ENCODE measurements around the gene RAI1. TPM values are rescaled to one million over a fixed set of nuclear protein-coding genes. Genes with fewer than 3 reads are reported as not detected.

Gene RAI1
- total RNA-seq, 1 donor from 2014 or later, result 60.3 TPM

DNA sequence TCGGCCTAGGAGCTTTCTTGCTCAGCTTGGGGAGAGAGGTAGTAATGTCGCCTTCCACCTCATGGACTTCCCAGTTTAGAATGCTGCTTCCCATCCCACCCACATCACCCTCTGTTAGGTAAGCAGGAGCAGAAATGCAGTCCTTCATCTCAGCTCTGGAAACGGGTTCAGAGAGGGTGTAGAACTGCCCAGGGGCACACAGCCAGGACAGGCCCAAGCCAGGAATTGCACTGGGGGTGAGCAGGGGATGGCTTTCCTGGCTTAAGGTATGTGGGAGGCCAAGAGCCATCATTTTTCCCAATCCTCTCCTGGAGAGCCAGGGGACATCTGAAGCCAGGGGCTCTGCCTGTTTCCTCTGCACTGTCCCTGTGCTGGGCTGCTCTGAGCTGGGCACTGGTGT is 33.6 kb downstream of the RAI1 start:
- no peak for DNase-seq (ENCODE audit: low spot score)

DNA sequence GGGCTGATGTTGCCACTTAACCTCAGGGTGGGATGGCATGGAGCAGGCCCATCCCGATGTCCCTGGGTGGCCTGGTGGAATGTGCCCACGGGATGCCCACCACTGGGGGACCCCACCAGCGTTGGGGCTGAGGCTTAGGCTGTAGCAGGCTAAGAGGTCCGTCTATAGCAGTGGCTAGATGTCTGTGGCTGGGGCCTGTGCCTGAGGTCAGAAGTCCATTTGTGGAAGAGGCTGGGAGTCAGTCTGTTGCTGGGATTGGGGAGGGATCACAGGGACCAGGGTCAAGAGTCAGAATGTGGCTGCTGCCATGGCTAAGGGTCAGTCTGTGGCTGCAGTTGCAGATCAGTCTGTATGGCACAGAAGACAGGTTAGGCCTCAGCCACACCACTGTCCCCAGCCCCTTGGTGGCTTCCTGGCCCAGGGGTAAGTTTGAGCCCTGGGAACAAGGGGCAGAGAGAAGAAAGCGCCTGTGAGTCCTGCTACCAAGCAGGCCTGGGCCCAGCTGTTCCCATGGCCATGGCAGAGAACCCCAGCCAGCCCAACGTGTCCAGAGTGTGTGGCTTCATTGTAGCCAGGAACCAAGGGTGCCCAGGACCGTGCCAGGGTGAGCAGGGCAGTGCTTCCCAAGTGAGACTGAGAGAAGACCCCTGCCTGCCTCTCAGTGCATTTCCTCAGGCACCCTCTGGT is 35.7 kb downstream of the RAI1 start:
- no peak for DNase-seq (ENCODE audit: low spot score)

GRCh38 chr17:17718251-17718650 is 37.0 kb downstream of the RAI1 start:
- DNase-seq (ENCODE audit: low spot score), result no peak

- DNase-seq (ENCODE audit: low spot score), result no peak
These were observed 38.1 kb downstream of the RAI1 start for GRCh38 chr17:17719199-17719940.

GRCh38 chr17:17719966-17720543 is 38.8 kb downstream of the RAI1 start:
- no peak for DNase-seq (ENCODE audit: low spot score)

DNA sequence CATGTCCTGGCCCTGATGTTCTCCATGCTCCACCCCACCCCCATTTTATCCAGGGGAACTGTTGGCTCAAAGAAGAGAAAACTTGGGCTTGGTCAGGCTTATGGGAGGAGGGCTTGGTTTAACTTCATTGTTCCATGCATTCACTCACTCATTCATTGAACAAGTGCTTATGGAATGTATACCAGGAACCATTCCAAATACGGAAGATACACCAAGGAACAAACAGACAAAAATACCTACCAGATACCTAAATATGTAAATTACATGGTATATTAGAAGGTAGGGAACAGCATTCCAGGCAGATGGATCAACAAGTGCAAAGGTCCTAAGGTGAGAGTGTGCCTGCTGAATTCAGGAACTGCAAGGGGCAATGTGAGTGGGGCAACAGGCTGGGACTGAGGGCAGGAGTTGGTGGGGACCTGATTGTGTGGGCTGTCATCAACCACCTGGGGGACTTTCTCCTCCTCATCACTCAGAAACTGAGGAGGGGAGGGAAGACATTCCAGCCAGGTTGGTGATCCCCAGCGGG is 39.9 kb downstream of the RAI1 start:
- DNase-seq (ENCODE audit: low spot score), result no peak

- DNase-seq (ENCODE audit: low spot score), result no peak
These were observed 41.0 kb downstream of the RAI1 start for GRCh38 chr17:17722081-17722905.

DNA sequence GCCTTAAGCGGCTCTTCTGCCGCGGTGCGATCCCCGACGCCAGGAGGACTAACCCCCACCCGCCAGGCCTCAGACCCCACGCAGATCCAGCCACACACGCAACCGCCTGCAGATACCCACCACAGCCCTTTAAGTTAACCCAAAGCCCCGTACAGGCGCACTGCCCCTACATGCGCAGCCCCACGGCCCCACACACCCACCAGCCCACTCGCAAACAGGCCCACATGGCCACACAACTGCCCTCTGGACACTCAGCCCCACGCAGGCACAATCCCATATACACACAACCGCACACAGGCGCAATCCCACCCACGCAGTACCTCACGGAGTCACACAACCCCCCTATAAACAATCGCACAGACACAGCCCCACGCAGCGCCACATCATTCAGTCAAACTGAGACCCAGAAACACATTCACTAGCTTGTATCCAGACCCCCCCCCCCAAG is 41.7 kb downstream of the RAI1 start:
- DNase-seq (ENCODE audit: low spot score), result no peak

GRCh38 chr17:17723354-17724261 is 42.4 kb downstream of the RAI1 start:
- DNase-seq (ENCODE audit: low spot score), result no peak

DNA sequence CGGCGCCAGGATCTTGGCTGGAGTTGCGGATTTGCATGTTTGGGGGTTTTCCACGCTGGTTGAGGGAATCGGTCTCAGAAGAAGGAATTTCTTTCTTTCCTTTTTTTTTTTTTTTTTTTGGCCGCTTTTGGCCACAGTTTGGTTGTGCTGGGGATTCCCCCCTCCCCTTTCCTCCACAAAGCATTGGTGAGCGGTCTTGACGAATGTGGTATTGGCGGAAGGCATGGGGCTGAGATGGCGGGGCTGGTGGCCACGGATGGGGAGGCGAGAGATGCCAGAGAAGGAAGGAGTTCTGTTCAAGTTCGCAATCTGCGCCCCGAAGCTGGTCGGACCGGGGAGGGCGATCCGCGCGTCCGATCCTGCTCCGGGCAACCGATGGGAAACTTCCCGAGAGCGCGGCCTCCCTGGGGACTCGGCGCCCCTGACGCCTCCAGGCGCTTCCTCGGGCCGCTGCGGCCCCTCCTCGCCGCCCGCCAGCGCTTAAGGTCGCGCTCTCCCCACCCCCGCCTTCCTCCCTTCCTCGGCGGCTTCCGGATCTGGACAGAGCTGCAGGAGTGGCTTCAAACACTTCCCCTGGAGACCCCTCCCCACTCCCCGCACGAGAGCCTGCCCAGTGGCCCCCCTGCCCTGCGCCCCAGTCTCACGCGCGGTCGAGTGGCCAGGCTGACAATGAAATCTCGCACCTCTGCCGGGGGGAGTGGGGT is 43.2 kb downstream of the RAI1 start:
- DNase-seq (ENCODE audit: low spot score), result no peak

DNA sequence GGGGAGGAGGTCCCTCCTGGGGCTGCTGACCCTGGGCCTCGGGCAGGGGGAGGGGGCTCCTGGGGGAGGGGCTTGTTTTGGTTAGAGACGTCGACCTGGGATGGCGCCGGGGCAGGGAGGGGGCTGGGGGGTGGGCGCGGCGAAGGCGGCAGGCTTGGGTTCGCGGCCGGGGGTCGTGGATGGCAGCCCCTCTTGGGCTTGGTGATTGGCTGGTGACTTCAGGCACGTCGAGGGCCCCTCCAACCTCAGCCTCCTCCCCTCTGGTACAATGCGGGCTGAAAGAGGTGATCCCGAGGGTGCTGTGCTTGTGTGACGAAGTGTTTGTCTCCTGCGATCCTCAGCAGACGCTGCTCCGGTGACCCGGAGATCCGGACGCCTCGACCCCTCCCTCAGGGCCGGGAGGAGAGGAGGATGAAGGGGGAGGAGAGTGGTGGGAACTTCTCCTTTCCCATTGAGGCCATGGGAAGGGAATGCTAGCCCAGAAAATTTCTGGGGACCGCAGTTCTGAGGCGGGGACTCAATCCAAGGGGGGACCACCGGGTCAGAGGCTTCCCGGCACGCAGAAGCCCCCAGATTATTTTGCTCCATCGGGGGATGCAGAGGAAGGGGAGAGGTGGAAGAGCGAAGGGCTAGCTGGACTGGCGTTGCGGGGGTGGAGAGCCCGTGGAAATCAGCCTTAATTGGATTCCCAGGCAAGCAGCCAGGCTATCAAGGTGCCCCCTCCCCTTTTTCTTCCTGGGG is 43.9 kb downstream of the RAI1 start:
- no peak for DNase-seq (ENCODE audit: low spot score)

DNA sequence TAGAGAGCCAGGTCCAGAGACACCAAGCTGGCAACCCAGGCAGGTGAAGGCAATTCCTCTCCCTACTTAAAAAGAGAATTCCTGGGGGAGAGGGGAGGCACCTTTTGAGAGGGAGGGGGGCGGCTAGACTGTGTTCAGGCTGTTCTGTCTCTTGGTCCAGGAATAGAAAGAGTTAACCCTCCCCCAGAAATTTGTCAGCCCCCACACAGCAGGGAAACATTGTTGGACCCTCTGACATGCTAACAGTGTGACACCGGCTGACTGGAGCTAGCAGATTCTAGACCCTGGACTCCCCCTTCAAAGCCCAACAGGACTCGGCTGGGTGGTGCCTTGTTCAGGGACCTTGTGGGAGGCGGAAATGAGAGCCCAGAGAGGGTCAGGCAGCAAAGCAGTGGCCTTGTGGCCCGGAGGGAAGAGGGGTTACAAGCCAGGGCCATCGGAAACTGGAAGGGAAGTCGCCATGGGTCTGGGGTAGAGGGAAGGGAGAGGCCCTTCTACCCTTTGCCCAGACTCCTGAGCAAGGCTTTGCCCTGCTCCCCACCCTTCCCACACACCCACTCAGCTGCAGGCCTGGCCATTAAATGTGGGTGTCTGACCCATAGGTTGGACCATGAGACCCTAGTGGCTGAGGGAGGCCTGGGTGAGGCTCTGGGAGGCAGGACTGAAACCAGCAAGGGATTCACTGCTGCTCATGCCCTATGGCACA is 44.6 kb downstream of the RAI1 start:
- no peak for DNase-seq (ENCODE audit: low spot score)

DNA sequence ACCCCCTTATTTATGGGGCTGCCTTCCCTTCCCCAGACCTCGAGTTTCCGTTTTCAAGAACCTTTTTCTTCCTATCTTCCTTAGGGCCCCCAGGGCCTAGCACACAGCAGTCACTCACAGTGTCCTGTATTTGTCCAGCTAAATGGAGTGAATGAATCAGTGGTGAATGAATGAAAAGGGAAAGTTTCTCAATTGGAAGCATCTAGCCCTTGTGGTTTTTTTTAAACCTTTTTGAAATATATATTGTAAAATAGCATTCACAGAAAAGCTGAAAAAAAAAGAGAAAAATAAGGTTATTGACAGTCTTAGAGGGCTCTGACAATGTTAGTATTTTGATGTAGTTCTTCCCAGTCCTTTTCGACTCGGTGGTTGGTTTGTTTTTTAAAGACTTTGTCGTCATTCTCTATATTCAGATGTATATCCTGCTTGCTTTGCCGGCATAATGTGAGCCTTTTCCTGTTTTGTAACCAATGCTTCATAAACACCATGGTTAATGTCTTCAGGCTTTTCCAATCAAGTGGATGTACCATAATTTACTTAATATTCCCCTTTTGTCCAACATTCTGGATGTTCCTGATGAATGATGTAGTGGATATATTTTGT is 45.3 kb downstream of the RAI1 start:
- no peak for DNase-seq (ENCODE audit: low spot score)

DNA sequence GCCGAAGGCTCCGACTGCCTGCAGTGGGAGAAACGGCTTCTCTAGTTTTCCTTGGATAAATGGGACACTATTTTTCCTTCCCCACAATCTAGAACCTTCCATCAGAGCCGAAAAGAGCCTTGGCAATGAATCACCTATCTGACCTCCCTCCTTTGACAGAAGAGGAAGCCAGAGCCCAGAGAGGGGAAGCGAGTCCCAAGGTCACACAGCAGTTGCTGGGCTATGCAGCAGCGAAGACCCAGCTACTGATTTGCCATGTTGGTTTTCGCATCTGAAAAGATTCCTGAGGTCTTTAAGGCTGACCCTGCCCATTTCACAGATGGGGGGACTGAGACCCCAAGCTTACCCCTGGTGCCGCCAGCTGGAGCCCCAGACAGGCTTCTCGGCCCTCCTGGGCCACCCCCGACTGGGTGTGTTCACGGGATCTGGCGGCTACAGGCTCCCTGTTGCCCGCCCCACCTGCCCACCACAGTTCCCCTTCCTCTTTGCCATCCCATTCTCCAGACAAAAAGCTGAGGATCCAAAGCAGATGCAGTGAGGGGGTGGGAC is 45.9 kb downstream of the RAI1 start:
- no peak for DNase-seq (ENCODE audit: low spot score)

DNA sequence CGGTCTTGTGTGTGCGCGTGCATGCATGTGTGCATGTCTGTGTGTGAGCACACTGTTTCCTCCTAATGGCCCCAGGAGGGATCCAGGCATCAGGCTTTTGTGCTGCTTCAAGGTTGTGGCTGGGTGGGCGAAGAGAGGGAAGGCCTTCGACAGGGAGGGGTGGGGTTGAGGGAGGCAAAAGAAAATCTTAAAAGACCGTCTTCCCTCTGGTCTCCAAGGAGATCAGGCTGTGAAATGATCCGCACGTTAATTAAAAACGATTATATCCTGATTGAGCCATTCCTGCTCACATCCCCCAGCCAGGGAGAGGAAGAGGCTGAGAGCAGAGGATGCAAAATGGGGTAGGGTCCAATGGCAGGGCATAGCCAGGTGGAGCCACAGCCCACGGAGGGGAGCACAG is 46.9 kb downstream of the RAI1 start:
- no peak for DNase-seq (ENCODE audit: low spot score)

- peak; percentile 64 for DNase-seq (ENCODE audit: low spot score)
These were observed 47.4 kb downstream of the RAI1 start for GRCh38 chr17:17728550-17729251.

GRCh38 chr17:17729620-17730249 is 48.5 kb downstream of the RAI1 start:
- no peak for DNase-seq (ENCODE audit: low spot score)
